ENCODE measurements around the gene TBR1. TPM values are rescaled to one million over a fixed set of nuclear protein-coding genes. Genes with fewer than 3 reads are reported as not detected.

The TBR1 gene
- polyA plus RNA-seq (ENCODE audit: insufficient read length in 4 of 4), result under 1 TPM in 2 of 4 donors, not detected in 2; 0.04 to 0.08 TPM

- peak in 1 of 4 donors; percentile 63 for DNase-seq (ENCODE audit: low read depth in 4 of 4, low spot score in 2 of 4)
Measured at GRCh38 chr2:161415987-161416707, at the start of gene TBR1. TSS of gene TBR1 (plus strand) at chr2:161416297. CDS start at chr2:161416411, 114 bp downstream.

- DNase-seq (ENCODE audit: low read depth in 4 of 4, low spot score in 2 of 4), result no peak
Measured at GRCh38 chr2:161367675-161368074, 48.4 kb upstream of the TBR1 start.

- no peak for DNase-seq (ENCODE audit: low read depth in 4 of 4, low spot score in 2 of 4)
Measured at GRCh38 chr2:161369311-161369710, 46.8 kb upstream of the TBR1 start.

GRCh38 chr2:161370981-161371380, 45.1 kb upstream of the TBR1 start:
- DNase-seq (ENCODE audit: low read depth in 4 of 4, low spot score in 2 of 4), result no peak

GRCh38 chr2:161371869-161372268, 44.2 kb upstream of the TBR1 start:
- no peak for DNase-seq (ENCODE audit: low read depth in 4 of 4, low spot score in 2 of 4)

GRCh38 chr2:161373942-161374341, 42.2 kb upstream of the TBR1 start:
- DNase-seq (ENCODE audit: low read depth in 4 of 4, low spot score in 2 of 4), result no peak

GRCh38 chr2:161374446-161374845, 41.7 kb upstream of the TBR1 start:
- no peak for DNase-seq (ENCODE audit: low read depth in 4 of 4, low spot score in 2 of 4)

GRCh38 chr2:161379740-161380139, 36.4 kb upstream of the TBR1 start:
- no peak for DNase-seq (ENCODE audit: low read depth in 4 of 4, low spot score in 2 of 4)

- no peak for DNase-seq (ENCODE audit: low read depth in 4 of 4, low spot score in 2 of 4)
Measured at GRCh38 chr2:161381546-161381945, 34.6 kb upstream of the TBR1 start.

- no peak for DNase-seq (ENCODE audit: low read depth in 4 of 4, low spot score in 2 of 4)
Measured at GRCh38 chr2:161382747-161383146, 33.4 kb upstream of the TBR1 start.

- DNase-seq (ENCODE audit: low read depth in 4 of 4, low spot score in 2 of 4), result no peak
Measured at GRCh38 chr2:161384864-161385263, 31.2 kb upstream of the TBR1 start.

- DNase-seq (ENCODE audit: low read depth in 4 of 4, low spot score in 2 of 4), result no peak
Measured at GRCh38 chr2:161386228-161386824, 29.8 kb upstream of the TBR1 start.

GRCh38 chr2:161388146-161388779, 27.8 kb upstream of the TBR1 start:
- DNase-seq (ENCODE audit: low read depth in 4 of 4, low spot score in 2 of 4), result no peak

GRCh38 chr2:161391737-161392506, 24.2 kb upstream of the TBR1 start:
- DNase-seq (ENCODE audit: low read depth in 4 of 4, low spot score in 2 of 4), result no peak

- no peak for DNase-seq (ENCODE audit: low read depth in 4 of 4, low spot score in 2 of 4)
Measured at GRCh38 chr2:161400076-161400475, 16.0 kb upstream of the TBR1 start.

- no peak for DNase-seq (ENCODE audit: low read depth in 4 of 4, low spot score in 2 of 4)
Measured at GRCh38 chr2:161402297-161402696, 13.8 kb upstream of the TBR1 start.

GRCh38 chr2:161406316-161406715, 9.8 kb upstream of the TBR1 start:
- no peak for DNase-seq (ENCODE audit: low read depth in 4 of 4, low spot score in 2 of 4)

GRCh38 chr2:161407597-161407996, 8.5 kb upstream of the TBR1 start:
- no peak for DNase-seq (ENCODE audit: low read depth in 4 of 4, low spot score in 2 of 4)

- DNase-seq (ENCODE audit: low read depth in 4 of 4, low spot score in 2 of 4), result no peak
Measured at GRCh38 chr2:161409308-161409907, 6.7 kb upstream of the TBR1 start.

GRCh38 chr2:161412346-161412745, 3.8 kb upstream of the TBR1 start:
- no peak for DNase-seq (ENCODE audit: low read depth in 4 of 4, low spot score in 2 of 4)

Measured in left renal cortex interstitium (tissue), 4 donors.